SKM-1 treated with dmso at 0.1 percent for 144 hours (cell line): ENCODE results near the gene RCHY1.
"Not testable (repeated sequence)": the region's sequence is repeated elsewhere in the genome, so short reads cannot be mapped to it uniquely, and the experiment has no call there.

Experiments
- DNase-seq: peaks from one replicate; lab custom pipeline; 2025; ENCODE audit not compliant: unreplicated experiment; lab: John Stamatoyannopoulos, UW

RCHY1 gene

DNA sequence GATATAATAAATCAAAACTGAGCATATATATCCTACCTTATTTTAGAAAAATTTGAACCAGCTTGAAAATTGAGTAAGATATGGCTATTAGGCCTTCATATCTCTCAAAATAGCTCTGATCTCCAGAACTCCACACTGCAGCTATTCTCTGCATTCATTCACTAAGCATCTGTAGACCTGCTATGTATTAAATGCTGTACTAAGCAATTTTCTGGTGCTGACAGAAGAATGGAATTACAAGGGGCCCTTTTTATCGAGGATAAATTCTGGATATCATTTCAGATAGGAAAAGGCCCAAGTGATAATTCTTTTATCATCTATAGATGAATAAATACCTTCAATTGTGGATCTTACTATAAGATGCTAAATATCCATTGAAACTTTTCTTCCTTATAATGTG, 1.9 kb upstream of the RCHY1 start:
- no peak for DNase-seq

DNA sequence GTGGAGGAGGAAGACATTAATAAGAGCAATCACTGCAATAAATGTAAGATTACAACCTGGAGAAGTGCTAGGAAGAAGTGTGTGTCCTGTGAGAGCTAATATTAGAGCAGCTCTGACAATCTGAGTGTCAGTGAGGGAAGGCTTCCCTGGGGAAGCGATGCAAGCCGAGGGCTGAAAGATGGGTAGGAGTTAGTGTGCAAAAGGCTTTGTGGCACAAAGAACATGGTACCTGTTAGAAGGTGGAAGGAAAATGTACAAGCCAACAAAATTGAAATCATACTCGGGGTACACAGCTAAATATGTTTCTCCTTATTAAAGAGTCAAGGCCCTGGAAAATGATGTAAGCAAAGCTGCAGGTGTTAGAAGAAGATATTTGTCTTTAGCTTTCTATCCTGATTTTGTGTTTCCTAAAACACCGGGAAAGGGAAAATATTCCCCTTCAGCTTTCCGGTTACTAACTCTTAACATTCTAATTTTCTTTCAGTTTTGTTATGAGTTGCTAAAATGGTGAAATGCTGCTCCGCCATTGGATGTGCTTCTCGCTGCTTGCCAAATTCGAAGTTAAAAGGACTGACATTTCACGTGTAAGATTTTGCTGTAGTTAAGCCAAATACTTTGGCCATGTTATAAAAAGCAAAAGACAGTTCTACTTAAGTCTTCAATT, 878 bp upstream of the RCHY1 start:
- DNase-seq = no peak

DNA sequence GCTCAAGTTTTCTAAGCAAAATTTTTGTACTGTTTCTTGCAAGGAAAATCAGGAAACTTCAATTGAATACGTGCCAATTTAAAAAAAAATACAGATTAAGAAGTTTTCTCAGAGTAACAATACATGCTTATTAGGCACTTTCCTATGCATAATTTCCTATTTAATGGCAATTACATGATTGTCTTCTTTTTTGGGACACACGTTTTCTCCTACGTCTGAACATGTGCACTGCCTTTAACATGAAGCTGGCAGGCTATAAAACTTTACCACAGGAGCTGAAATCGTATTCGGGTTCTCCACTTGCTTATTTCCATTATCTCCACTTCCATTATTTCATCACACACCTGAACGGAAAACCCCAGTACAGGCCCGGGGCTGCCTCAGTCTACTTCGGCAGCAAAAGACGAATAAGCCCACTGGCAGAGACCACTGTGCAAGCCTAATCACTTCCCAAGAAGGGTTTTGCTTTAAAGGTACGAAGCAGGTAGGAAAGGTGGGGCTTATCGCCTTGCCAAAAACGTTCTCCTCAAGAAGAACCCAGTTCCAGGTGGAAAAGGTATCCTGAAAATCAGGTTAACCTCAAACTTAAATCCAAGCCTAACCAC, 575 bp downstream of the RCHY1 start:
- DNase-seq = no peak

DNA sequence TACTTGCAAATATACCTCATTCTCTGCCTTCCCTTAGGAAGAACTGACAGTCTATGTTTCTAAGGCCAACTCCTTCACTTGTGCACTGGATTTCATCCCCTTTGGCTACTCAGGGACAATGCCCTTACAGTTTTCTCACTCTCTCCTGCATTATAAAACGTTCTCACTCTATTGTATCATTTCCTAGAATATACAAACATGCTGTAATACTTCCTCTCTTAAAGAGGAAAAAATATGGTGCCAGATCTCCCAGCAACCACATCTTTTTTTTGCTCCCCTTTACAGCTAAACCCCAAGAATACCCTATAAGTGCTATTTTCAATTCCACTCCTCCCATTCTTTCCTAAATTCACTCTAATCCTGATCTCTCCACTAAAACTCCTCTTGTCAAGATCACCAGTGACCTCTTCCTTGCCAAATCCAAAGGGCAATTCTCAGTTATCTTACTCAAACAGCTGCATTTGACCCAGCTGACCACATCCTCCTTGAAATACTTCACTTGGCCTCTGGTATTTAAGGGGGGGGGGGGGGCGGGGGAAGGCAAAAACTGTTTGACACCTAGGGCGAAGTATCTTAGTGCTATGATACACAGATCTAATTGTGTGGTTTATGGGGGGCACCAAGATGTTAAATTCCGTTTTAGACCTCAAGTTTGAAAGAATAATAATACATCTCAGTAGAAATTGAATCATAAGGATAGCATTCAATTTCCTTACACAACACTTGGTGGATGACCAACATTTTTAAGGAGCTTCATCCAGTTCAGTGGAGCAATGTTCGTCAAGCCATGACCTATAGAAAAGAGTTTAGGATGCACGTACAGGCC, 1.6 kb downstream of the RCHY1 start:
- peak; percentile 88 for DNase-seq

DNA sequence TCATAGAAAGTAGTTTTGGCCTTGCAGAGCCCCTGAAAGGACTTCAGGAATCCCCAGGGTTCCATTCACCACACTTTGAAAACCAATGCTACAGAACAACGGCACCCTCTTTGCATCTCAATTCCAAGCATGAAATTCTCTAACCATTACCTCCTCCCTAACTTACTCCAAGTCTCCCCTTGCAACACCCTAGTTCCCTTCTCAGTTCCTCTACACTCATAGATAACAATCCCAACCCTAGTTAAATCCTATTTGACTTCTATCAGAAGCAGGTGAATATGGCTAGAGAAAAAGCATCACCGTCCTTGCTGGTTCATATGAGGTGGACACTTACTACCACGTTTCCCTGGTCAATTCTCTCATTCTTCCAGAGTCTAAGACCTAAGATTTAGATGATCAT, 2.4 kb downstream of the RCHY1 start:
- DNase-seq = no peak

DNA sequence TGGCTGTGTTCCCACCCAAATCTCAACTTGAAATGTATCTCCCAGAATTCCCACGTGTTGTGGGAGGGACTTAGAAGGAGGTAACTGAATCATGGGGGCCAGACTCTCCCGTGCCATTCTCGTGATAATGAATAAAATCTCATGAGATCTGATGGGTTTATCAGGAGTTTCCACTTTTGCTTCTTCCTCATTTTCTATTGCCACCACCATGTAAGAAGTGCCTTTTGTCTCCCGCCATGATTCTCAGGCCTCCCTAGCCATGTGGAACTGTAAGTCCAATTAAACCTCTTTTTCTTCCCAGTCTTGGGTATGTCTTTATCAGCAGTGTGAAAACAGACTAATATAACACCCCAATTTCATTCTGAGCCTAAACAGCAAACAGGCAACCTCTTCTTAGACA, 4.6 kb downstream of the RCHY1 start:
- not testable (repeated sequence) for DNase-seq

DNA sequence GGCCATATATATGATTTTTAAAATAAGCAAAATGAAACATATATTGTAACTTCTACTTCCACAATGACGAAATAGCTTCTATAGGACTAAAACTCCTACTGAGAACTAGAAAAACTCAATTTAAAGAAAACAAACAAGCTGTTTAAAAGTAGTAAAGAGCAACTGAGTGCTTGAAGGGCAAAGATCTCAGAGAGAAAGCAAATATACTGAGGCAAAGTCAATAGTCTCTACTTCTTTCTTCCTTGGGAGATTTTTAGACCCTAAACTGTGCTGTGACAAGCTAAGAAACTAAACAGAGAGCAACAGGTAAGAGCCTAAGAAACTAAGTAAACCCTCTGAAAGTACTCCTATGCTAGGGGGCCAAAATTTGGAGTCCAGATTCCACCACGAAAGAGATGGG, 8.6 kb downstream of the RCHY1 start:
- DNase-seq = no peak

DNA sequence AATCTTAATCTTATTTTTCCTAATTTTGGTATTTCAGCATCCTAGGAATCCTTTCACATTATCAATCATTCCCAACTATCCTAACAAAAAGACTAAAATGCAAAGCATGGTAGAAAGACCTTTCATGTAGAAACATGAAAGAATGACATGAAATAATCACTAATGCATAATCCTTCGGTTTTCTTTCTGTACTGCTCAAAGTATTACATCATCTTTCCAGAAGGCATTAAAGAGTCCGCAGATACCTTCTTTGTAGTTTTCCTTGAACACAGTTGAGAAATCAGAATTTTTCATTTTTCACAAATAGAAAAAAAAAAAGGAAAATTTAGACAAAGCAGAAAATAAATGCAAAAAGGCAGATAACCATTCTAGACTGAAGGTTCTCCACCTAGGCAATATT, 11.5 kb downstream of the RCHY1 start:
- DNase-seq = no peak

DNA sequence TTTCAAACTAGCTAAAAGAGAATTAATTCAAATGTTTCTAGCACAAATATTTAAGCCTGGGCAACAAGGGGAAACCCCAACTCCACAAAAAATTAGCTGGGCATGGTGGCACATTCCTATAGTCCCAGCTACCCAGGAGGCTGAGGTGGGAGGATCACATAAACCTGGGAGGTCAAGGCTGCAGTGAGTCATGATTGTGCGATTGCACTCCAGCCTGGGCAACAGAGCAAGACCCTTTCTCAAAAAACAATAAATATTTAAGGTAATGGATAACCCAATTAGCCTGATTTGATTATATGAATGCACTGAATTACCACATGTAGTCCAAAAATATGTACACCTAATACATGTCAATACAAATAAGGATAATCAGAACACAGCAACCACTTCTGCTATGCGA, 14.3 kb downstream of the RCHY1 start:
- DNase-seq = no peak

DNA sequence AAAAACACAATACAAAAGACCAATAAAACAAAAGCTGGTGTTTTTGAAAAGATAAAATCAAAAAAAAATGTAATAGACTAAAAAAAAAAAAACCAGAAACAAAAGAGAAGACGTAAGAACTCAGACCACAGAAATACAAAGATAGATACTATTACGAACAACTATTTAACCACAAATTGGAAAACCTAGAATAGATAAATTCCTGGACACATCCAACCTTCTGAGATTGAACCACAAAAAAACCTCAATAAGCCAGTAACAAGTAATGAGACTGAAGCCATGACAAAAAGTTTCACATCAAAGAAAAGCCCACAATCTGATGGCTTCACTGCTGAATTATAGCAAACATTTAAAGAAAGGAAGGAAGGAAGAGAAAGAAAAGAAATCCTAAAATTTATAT, 16.2 kb downstream of the RCHY1 start:
- DNase-seq = no peak

DNA sequence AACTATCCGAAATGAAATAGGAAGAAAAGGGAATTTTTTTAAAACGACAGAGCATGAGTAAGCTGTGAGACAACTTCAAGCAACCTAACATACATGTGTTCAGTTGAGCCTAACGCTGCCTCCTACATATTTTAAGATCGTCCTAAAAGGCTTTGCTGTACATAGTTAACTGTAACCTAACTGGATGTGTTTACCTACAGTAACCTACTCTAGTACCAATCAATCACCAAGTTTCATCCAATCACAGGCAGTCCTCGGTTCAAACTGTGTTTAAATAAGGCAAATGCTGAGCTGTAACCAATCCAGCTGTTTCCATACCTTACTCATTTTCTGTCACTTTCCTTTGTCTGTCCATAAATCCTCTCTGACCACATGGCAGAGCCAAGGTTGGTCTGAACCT, 17.1 kb downstream of the RCHY1 start:
- no peak for DNase-seq

DNA sequence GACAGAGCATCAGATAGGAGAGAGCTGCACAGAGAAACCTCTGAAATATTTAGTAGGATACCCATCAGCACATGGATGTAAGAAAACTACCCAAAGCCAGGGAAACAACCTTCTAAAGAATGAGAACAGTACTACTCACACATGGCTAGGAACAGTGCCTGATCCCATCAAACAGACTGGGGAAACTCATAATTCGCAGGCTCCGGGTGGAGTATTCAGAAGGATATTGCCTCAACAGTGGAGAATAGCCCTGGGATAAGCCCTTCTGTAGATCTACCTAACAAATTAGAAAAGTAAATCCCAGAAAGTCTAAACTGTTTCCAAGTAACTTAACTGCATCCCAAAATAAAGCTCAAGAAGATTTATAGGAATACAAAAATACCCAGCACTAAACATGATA, 17.8 kb downstream of the RCHY1 start:
- DNase-seq = no peak

DNA sequence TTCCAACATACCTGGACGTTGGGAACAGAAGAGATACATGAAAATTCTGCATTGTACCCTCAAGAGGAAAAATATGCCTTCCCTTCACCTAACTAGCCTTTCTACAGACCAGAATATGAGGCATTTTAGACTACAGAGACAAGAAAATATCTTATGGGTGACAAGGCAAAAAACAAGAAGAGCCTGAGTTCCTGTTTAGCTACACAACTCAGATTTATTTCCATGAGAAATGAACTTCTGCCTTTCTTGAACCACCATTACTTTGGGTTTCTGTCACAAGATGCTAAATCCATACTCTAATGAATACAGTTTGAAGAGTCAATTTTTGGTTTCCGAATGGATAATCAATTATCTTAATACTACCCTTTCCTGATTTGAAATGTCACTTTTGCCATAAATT, 18.7 kb downstream of the RCHY1 start:
- DNase-seq = no peak

DNA sequence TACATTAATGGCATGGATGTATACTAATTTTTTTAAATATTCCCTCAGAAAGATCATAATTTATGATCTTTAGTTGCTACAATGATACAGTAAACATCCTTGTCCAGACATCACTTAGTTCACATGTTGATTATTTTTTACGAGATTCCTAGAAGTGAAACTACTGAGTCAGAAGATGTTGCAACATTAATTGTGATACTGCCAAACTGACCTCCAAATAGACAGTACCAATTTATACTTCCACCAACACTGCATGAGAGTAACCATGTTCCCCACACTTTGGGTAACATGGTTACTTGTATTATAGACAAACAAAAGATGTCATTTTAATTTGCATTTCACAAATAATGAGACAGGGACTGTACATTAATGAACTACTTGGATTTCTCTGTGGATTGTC, 19.6 kb downstream of the RCHY1 start:
- no peak for DNase-seq

DNA sequence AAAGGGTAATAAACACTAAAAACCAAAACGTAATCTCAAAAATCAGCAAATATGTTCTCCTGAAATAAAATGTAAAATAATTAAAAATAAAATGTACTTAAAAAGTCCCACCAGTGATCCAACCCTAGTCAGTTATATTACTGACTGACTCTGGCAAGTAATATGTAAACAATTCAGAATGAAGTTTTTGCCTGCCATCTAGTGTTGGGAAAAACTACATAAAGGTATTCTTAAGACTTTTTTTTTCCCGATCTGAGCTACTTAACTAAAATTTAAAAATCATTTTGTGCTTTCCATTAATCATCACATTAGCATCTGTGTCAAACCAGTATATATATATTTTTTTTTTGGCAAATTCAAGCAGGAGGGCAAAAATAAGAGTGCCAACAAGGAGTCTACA, 24.0 kb downstream of the RCHY1 start:
- DNase-seq = no peak

DNA sequence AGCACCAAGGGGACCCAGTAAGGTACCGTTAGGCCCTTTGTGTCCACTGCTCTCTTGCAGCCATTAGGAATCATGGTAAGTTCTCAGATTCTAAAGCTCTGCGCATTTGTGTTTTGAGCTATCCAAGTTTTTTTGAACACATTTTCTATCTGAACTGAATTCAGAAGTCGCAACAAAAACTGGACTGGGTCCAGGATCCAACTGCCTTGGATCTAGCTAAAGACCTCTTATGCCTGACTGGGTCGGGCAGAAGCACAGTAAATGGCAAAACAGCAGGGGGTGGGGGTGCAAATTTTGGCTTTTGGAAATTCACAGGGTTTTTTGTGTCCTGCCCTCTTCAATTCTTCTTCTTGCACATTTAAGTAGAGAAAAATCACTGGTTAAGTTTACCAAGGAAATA, 30.0 kb downstream of the RCHY1 start:
- DNase-seq = no peak

DNA sequence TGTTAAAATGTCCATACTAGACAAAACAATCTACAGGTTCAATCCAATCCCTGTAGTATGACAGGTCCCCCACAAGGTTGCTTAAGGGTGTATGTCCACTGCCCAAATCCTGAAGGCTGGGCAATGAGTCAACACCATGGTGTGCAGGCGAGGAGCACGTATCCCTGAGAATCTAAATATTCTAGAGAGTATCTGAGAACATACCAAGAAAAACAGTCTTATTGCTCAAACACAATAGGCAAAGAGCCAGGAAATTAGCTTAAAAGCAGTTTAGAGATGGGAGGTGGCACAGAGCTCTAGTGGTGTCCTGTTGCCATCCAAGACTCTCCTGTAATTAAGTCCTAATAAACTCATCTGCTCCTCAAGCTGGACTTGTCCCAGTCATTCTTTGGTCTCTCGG, 37.0 kb downstream of the RCHY1 start:
- DNase-seq = no peak

DNA sequence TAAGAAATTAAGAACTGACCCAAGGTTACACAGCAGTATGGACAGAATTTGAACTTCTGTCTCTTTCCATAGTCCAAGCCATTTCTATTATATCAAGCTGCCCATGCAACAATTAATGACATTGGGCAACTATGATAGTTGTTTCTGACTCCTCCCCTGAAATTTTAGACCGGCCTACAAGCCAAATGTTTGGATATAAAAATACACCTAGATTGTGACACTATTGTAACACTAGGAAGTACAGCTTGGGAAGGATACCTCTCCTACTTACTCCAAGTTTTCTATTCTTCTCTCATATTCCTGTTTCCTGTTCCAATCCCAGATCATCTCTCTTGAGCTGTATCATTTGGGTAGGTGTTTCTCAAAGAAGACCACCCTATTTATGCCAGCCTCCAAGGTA, 43.5 kb downstream of the RCHY1 start:
- no peak for DNase-seq

DNA sequence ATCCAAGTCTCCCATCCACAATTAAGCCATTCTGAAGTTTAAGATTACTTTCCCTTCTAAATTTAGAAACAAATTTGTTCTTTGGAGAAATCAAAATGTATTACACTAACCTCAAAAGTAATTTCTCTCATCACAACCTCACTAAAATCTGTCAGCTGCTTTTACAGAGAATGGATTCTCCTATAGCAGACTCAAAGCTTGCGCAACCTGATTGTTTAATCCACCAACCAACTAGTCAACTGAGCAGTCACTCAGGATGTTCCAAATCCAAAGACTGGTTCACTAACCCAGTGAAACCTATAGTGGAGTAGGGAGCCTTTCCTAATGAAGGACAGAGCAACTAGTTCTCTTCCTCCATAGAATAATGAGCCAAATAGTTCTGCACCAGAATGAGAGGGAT, 44.3 kb downstream of the RCHY1 start:
- no peak for DNase-seq

DNA sequence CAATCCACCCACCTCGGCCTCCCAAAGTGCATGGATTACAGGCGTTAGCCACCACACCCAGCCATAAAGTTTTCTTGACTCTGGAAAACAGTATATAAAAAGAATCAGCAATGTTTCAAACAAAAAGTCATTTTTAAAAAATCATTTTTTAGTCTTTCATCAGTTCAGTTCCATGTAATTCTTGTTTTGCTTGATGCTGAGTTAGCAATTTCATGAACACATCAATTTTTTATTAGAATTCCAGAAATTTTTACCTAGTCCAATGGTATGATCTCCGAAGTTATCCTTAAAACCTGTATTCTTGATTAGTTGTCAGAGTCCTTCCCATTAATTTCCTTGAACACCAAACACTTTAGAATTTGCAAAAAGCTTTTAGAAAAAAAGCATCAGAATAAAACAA, 56.8 kb downstream of the RCHY1 start:
- DNase-seq = no peak

DNA sequence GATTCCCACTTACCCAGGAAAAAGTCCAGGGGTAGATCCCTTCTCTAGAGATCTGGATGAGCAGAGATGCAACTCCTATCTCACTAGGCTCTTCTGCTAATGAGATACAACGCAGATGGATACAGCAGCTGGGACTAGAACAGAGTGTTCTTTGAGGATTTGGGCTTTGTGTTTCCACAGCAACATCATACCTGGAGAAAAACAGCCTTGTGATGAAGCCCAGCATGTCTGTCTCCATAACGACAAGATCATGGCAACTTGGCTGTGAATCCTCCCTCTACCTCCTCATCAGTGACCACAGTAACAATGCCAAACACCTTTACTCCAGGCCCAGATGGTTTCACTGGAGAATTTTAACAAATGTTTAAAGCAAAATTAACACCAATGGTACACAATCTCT, 80.1 kb downstream of the RCHY1 start:
- no peak for DNase-seq

DNA sequence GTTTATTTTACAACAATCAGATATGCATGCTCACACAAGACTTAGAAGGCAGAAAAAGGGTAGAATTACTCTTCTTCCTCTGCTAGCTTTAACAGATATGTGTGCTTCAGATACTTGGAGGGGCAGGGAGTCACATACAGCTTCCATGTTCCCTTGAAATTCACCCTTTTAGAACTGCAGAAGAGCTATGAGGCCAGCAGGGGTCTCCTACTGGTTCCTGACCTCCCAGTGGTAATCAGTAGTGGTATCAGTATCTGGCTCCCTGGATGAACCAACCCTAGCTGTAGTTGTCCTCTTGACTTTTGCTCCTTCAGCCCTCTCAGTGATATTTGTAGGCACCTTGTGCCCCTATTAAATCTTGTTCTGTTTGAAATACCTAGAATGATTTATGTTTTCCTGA, 81.5 kb downstream of the RCHY1 start:
- peak; percentile 63 for DNase-seq
